Pancreas (tissue), 10 donors: ENCODE measurements around the gene SSTR5. TPM values are rescaled to one million over a fixed set of nuclear protein-coding genes. Genes with fewer than 3 reads are reported as not detected.

Source experiments
- ATAC-seq, 4 donors: fragments of 200-7000 bp; cut with Tn5 transposase; one replicate each; pipeline versions ENCODE4 v1.8.0 to v1.9.1; 2020; ENCODE audit warnings: mild to moderate bottlenecking in 4 of 4, moderate library complexity in 4 of 4
- DNase-seq, 6 donors: peaks; one replicate each; pipeline ENCODE4 v3.0.0-alpha.2; 2020
- FAIRE-seq: peaks from 2 replicates; lab custom pipeline; 2012; peaks lifted over from hg19 to GRCh38; lab: Jason Lieb, UNC
- H3K27ac ChIP-seq, 4 donors: fragments of 200-600 bp; sonication (generic); 1 replicate in 3 of 4; 2 replicates in 1 of 4; pipeline versions ENCODE4 v1.5.0 to v1.8.0; 2020
- H3K27me3 ChIP-seq, 4 donors: fragments of 200-600 bp; one replicate each; pipeline ENCODE4 v1.8.0; 2021
- H3K36me3 ChIP-seq, 3 donors: fragments of 200-600 bp; sonication (generic) in 1 of 3; one replicate each; pipeline versions ENCODE4 v1.5.0 to v1.8.0; 2020 to 2021
- H3K4me1 ChIP-seq, 3 donors: fragments of 200-600 bp; one replicate each; pipeline ENCODE4 v1.8.0; 2021
- H3K4me3 ChIP-seq, 4 donors: fragments of 200-600 bp; sonication (generic) in 2 of 4; one replicate each; pipeline versions ENCODE4 v1.5.0 to v1.8.0; 2020 to 2021
- H3K9me3 ChIP-seq, 4 donors: fragments of 200-600 bp; one replicate each; pipeline ENCODE4 v1.8.0; 2021
- WGBS, 2 donors: extraction: QIAGEN DNeasy Blood & Tissue Kit; methylation state at CpG; one replicate each; pipeline ENCODE4 v1.1.7; 2013; 5-methylcytosine and 5-hydroxymethylcytosine counted together
- intact Hi-C, 3 donors: fragments of 100-400 bp; cut with DNase I; formaldehyde crosslinking; loops; one replicate each; pipeline versions ENCODE4 v1.11.1 to v1.14.2; 2022
- polyA plus RNA-seq, 2 donors: library from polyadenylated mRNA; stranded (reverse); fragments of 200-250 nt; gene quantifications; one replicate each; pipeline ENCODE4 v1.2.3, GENCODE V29; 2013
- total RNA-seq, 6 donors: library from RNA; stranded (reverse); fragmentation: NEBNext Ultra II Directional in 4 of 6; extraction: Animal tissue kit (Norgen Biotek cat#: 25700) in 4 of 6; gene quantifications; one replicate each; pipeline versions ENCODE4 v1.2.1 to v1.2.4, GENCODE V29; 2021 to 2023
- TF ChIP-seq, protein P1 (sequence below), 4 donors: fragments of 200-600 bp; sonication (generic) in 3 of 4; IDR thresholded peaks; one replicate each; pipeline versions ENCODE4 v1.5.0 to v1.8.0; 2021; ENCODE audit warnings: antibody characterized with exemption in 4 of 4
- donor health status: healthy with polysubstance abuse.
- donor health status: DM: no; HTN: no; CAD: no; lungs with moderate emphysema.
- donor health status: DM: no; HTN: no; CAD: no.
- donor health status: control.
- donor health status: control.
- donor health status: Bipolar disorder and iron deficiency.
- donor health status: DM: yes; HTN: yes; CAD: no.
- donor health status: DM: no; HTN: no; CAD: no.
- donor health status: DM: no; HTN: no; CAD: no.
- donor health status: DM: yes; HTN: yes; CAD: no.

Gene SSTR5
- total and polyA plus RNA-seq, 8 donors: 0.12 to 1.2 (median 0.32) TPM; not detected in 1

DNA sequence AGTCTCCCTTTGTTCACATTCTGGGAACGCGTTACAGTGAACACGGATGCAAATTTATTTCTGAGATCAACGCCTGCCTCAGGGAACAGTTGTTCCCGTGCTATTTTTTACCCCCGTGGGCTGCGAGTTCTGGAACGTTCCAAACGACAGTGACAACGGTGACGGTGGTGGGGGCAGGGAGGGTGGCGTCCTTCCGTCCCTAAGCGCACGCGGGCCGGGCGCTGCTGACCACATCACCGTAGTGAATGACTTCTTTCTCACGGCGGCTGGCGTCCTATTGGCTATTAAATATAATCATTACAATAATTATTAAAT, 45.1 kb upstream of the SSTR5 start:
- Histone ChIP-seq H3K36me3 (no peaks in the 10 kb centered on the region), H3K4me3 (no peak overlapping the region), H3K9me3 (no peaks in the 10 kb centered on the region), H3K27me3 (no peaks in the 10 kb centered on the region), H3K4me1 (no peaks in the 10 kb centered on the region), H3K27ac (no peak overlapping the region)
- TF ChIP-seq, protein P1, sequence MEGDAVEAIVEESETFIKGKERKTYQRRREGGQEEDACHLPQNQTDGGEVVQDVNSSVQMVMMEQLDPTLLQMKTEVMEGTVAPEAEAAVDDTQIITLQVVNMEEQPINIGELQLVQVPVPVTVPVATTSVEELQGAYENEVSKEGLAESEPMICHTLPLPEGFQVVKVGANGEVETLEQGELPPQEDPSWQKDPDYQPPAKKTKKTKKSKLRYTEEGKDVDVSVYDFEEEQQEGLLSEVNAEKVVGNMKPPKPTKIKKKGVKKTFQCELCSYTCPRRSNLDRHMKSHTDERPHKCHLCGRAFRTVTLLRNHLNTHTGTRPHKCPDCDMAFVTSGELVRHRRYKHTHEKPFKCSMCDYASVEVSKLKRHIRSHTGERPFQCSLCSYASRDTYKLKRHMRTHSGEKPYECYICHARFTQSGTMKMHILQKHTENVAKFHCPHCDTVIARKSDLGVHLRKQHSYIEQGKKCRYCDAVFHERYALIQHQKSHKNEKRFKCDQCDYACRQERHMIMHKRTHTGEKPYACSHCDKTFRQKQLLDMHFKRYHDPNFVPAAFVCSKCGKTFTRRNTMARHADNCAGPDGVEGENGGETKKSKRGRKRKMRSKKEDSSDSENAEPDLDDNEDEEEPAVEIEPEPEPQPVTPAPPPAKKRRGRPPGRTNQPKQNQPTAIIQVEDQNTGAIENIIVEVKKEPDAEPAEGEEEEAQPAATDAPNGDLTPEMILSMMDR (IDR thresholded peaks at IDR 0.05): no peak
- intact Hi-C loops: no loop called here
- DNase-seq: no peak
- FAIRE-seq: no peak
- 74 to 82% methylated on average over 22 of the region's 22 CpGs for WGBS, 2 donors
- ATAC-seq: no peak

DNA sequence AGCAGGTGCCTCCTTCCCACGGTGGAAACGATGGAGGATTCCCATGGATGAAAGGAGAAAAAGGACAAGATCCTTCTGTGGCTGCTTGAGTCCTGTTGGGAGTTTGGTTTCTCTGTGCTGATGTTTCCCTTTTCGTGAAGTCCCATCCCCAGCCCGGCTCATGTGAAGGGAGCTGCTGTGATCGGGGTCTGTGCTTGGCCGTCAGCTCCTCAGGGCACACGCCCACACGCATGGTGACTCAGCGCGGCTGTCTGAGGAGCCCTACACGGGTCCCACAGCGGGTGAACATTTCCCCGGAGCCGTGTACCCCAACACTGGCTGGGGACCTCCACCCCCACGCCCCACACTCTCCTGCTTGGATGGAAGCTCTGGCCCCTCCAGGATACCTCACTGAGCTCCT, 44.5 kb upstream of the SSTR5 start:
- 63 to 75% methylated on average over 15 of the region's 15 CpGs for WGBS, 2 donors
- TF ChIP-seq, protein P1 (IDR thresholded peaks at IDR 0.05): no peak
- FAIRE-seq: no peak
- ATAC-seq: no peak
- H3K4me3 ChIP-seq: no peak overlapping the region
- H3K27me3 ChIP-seq: no peaks in the 10 kb centered on the region
- DNase-seq: no peak
- no peaks in the 10 kb centered on the region for H3K36me3 ChIP-seq
- intact Hi-C loops: no loop called here
- H3K9me3 ChIP-seq: no peaks in the 10 kb centered on the region
- no peaks in the 10 kb centered on the region for H3K4me1 ChIP-seq
- no peak overlapping the region for H3K27ac ChIP-seq

DNA sequence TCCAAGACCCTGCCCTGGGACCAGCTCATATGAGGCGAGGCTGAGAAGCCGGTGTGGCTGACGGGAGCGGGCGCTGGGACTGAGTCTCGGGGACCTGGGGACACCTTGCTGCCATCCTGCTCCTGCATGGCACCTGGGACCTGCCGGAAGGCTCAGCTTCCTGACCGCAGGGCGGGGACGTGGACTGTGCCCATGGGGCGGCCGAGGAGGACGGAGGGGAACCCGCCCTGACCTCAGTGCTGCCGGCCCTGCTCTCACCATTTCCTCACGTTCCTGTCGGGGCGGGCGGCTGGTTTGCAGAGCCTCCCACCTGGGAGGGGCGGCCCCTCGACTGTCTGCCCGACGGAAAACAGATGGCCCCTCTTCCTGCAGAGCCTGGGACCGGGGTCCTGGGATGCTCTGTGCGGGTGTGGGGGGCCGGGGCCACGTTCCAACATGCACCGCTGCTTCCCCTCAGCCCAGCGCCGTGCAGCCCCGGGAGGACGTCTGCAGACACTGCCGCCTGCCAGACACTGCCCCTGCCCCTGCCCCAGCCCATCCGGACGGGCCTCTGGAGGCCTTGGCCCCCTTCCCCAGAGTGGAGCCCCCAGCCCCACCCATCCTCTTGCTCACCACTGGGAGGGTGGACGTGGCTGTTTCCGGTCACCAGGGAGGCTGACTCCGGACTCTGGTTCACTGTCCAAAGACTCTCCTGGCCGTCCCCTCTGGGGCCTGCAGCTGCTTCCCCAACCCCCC, 43.9 kb upstream of the SSTR5 start:
- 60 to 64% methylated on average over 33 to 39 of the region's 39 CpGs for WGBS, 2 donors
- TF ChIP-seq, protein P1 (IDR thresholded peaks at IDR 0.05): no peak
- DNase-seq (no peak), FAIRE-seq (no peak), ATAC-seq (no peak)
- H3K4me3 ChIP-seq: no peak overlapping the region
- H3K4me1 ChIP-seq: no peaks in the 10 kb centered on the region
- no peak overlapping the region for H3K27ac ChIP-seq
- no peaks in the 10 kb centered on the region for H3K9me3 ChIP-seq
- H3K27me3 ChIP-seq: no peaks in the 10 kb centered on the region
- intact Hi-C loops: no loop called here
- H3K36me3 ChIP-seq: no peaks in the 10 kb centered on the region

DNA sequence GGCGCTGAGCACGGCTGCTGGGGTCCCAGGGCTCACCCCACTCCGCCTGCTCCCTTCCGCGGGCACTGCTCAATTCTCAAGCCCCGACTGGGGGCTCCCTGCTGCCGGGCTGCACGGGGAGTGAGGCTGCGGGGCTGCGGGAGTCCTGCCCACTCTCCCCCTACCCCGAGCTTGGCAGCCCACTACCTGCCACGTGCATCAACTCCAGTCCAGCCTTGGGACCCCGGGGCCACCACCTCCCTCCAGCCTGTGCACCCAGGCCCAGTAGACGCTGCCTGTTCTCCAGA, 43.3 kb upstream of the SSTR5 start:
- Histone ChIP-seq H3K27me3 (no peaks in the 10 kb centered on the region), H3K9me3 (no peaks in the 10 kb centered on the region), H3K27ac (no peak overlapping the region), H3K36me3 (no peaks in the 10 kb centered on the region), H3K4me1 (no peaks in the 10 kb centered on the region), H3K4me3 (no peak overlapping the region)
- TF ChIP-seq, protein P1 (IDR thresholded peaks at IDR 0.05): no peak
- no peak for DNase-seq
- intact Hi-C loops: no loop called here
- 78 to 84% methylated on average over 14 of the region's 14 CpGs for WGBS, 2 donors
- no peak for ATAC-seq
- no peak for FAIRE-seq

DNA sequence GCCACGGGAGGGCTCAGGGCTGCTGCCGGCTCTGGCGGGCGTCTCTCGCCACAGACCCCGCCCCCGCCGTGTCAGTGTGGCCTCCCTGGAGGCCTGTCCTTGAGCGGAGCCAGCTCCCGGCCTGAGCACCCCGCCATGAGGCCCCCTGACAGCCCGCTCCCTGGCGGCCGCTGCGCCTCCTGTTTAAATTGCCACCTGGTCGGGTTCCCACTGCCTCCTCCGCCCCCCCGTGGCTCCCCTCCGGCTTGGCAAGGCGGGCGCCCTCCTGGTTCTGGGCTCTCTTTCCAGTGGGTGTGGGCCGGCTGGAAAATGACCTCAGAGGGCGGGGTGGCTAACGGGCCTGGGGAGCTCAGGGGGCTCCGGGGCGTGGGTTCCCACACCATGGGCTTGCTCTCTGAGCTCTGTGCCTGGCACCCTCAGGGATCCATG, 42.1 kb upstream of the SSTR5 start:
- no peaks in the 10 kb centered on the region for H3K36me3 ChIP-seq
- no peaks in the 10 kb centered on the region for H3K27me3 ChIP-seq
- no peak for FAIRE-seq
- TF ChIP-seq, protein P1 (IDR thresholded peaks at IDR 0.05): peak in 1 of 4 donors; percentile 13
- H3K27ac ChIP-seq: no peak overlapping the region
- H3K9me3 ChIP-seq: no peaks in the 10 kb centered on the region
- peak overlapping the region in 1 of 4 donors; percentile 14 for H3K4me3 ChIP-seq
- peak; percentile 79 to 94 (median 86) for ATAC-seq
- no peaks in the 10 kb centered on the region for H3K4me1 ChIP-seq
- DNase-seq: peak; percentile 73 to 89 (median 80)
- intact Hi-C loops: no loop called here
- 5 to 9% methylated on average over 25 to 26 of the region's 26 CpGs for WGBS, 2 donors
